NCI-H2029 treated with DMSO at 0.1 percent for 48 hours (cell line): ENCODE measurements around the gene FNDC3B.

Experiments
- DNase-seq: peaks from one replicate; lab custom pipeline; 2025; lab: John Stamatoyannopoulos, UW

The FNDC3B gene

DNA sequence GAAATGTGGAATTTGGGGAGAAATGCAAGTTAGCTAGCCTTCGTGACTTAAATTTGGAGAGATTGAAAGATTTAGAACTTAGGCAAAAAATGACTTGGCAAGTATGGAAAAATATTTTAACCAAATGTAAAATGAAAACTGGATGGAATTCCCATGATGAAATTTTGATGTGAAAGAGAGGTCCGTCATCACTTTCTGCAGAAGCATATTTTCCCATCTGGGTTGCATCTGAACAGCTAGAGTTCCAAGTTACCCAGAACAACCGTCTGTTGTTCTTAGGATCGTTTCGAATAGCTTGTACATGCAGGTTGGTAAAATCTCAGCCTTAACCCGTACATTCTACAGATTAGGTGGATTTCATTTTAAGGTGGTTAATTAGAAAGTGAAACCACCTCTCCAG lies 272.6 kb downstream of the FNDC3B start:
- DNase-seq = no peak

DNA sequence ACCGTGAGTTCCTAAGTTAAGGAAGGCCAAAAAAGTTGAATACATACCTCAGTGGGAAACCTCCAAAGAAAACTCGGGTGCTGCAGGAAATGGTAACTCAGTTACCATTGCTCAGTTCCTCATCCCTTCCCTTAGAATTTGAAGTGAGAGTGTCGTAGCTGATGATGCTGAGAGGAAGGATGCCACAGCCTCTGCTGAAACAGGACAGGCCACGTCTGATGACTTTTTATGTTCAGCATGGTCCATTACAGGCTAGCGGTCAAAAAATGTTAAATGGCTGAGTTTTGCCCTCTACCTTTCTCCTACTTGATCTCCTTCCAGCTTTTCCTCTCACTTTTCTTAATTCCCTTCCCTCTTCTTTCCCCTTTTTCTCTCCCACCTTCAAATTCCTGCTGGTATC lies 273.3 kb downstream of the FNDC3B start:
- no peak for DNase-seq

DNA sequence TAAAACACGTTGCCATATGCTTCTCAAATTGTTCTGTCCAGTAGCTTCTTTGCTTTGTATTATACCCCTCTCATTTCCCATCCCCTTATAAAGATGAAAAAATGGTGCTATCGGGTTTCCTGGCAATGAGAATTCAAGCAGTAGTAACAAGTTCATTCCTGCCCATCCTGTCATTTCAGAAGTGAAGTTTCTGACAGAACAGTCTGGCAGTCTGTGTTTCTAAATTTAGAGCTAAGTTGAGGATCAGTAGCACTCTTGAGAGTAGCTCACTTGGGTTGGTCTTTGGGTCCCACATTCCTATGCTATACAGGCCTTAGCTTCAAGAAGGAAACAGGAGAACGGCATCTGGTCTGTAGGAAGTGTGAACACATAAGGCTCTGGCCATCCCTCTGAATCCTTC lies 274.3 kb downstream of the FNDC3B start:
- DNase-seq = no peak

- DNase-seq = no peak
Measured at GRCh38 chr3:172314591-172315160, 275.3 kb downstream of the FNDC3B start.

GRCh38 chr3:172315401-172316091 lies 276.2 kb downstream of the FNDC3B start:
- no peak for DNase-seq

GRCh38 chr3:172316758-172317157 lies 277.4 kb downstream of the FNDC3B start:
- no peak for DNase-seq

GRCh38 chr3:172317481-172317880 lies 278.1 kb downstream of the FNDC3B start:
- no peak for DNase-seq

GRCh38 chr3:172317984-172318383 lies 278.6 kb downstream of the FNDC3B start:
- no peak for DNase-seq

DNA sequence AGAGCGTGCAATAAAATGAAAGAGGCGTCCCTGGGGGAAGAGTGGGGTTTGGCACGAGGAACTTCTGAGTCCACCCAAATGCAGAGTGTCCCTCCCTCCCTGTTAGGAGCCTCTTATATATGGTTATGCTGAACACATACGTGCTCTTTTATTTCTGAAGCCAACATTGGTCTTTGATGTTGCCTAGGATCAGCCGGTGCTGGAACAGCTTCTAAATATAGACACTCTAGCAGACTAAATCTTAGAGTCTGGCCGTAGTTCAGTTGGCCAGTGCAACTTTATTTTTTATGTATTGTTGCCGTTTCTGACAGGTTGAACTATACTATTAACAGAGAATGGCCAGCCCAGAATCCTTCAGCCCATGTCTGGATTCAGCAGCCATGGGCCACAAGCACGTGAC lies 280.2 kb downstream of the FNDC3B start:
- DNase-seq = no peak

DNA sequence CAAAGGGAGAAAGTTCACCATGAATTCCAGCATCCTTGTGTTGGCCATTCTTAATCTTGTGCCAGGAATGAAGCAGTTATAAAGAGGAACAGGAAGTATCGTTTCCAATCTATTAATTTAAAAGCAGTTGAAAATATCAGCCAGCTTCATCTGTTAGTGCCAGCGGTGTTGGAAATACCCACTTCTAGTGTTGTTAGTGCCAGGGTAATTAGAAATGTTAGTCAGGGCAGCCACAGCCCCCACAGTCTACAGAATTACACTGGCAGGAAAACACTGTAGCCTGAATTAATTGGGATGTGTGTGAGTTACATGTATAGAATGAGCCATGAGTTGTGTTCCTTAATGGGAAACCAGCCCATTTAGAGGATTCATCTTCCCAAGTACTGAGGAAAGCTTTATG lies 281.1 kb downstream of the FNDC3B start:
- DNase-seq = no peak

DNA sequence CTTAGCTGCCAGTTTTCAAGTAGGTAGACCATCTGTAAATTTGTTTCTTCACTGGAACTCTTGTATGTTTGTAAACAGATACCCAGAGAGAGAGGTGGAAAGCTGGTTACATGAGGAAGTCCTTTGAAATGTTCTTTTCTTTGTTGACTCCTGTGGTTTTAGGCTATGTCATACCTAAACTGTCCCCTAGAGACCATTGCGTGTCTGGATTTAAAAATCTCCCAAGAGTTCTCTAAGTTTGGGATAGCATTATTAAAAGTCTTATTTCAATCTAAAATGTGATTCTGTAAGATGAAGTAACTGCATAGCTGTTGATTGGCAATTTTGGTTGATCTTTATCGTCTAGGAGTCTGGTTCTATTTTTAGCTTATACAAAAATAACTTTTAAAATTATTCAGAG lies 281.7 kb downstream of the FNDC3B start:
- DNase-seq = no peak

DNA sequence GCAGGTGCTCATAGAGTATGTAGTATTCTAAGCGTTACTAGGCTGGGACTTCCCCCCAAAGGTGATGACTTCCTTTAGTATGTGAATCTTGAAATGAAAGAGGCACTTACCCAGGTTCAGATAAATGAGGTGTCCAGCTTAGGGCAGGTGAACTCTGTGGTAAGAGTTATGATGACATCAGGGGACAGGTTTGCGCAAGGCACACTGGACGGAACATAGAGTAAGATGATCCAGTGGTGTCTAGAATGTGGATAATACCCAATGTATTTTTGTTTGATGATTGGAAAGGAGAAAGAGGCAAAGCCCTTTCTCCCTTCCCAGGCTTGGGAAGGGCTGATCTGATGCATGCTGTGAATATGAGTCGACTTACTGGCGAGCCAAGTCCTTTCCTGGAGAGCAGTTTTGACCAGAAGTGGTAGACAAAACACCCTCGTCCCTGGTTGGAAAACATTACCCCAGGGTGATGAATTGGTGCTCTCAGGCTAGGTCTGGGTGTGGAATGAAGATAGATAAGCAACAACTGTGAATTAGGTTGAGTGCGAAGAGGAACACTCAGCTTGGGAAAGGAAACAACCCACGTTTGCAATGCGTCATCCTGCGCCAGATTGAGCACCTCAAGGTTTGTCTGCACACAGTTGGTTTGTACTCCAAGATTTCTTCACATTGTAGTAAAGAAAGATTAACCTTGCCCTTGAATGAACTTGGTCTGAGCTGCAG lies 284.7 kb downstream of the FNDC3B start:
- DNase-seq = no peak

GRCh38 chr3:172324611-172325203 lies 285.3 kb downstream of the FNDC3B start:
- no peak for DNase-seq

DNA sequence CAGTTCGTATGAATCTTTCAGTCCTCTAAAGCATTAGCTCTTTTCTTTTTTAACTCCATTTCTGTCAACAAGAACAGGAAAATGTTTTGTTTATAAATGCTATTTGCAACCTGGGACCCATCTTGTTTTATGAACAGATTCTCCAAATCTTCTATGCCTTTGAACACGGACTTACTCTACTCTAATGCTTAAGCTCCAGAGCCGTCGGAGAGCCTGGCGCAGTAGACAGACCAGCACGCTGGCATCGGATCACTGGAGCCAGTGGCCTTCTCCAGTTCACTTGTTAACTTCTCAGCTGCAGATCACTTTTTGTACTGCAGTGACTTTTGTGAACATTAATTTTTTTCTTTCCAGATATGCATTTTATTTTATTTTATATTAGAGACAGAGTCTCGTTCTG lies 286.1 kb downstream of the FNDC3B start:
- no peak for DNase-seq

GRCh38 chr3:172326993-172327392 lies 287.6 kb downstream of the FNDC3B start:
- no peak for DNase-seq

GRCh38 chr3:172328282-172328681 lies 288.9 kb downstream of the FNDC3B start:
- no peak for DNase-seq

- no peak for DNase-seq
Measured at GRCh38 chr3:172329070-172329469, 289.7 kb downstream of the FNDC3B start.

- DNase-seq = no peak
Measured at GRCh38 chr3:172330413-172330812, 291.0 kb downstream of the FNDC3B start.

- peak; percentile 26 for DNase-seq
Measured at GRCh38 chr3:172332256-172333041, 293.1 kb downstream of the FNDC3B start.

DNA sequence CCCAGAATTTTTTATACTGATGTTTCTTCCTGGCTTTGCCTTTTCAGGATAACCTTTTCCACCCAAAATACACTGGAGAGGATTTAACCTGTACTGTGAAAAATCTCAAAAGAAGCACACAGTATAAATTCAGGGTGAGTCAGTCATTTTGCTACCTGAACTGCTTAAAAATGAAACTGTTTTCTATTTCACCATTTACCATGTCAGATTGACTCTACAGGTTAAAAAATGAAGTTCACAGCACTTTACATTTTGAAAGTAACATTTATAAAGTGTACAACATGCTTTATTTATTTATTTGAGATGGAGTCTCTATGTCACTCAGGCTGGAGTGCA lies 293.6 kb downstream of the FNDC3B start:
- no peak for DNase-seq

GRCh38 chr3:172333692-172334457 lies 294.5 kb downstream of the FNDC3B start:
- DNase-seq = no peak
